K562 treated with DMSO at 1 percent for 24 hours (cell line): ENCODE data around the gene KRTAP5-4. TPM values are rescaled to one million over a fixed set of nuclear protein-coding genes. Genes with fewer than 3 reads are reported as not detected.

Experiments
- total RNA-seq: library from RNA; unstranded; fragments of 300-600 nt; gene quantifications from 2 replicates; pipeline ENCODE4 v1.2.3, GENCODE V29; 2022; ENCODE audit warnings: low read depth; ENCODE audit not compliant: insufficient read depth

Gene KRTAP5-4
- total RNA-seq = not detected in 2 replicates

GRCh38 chr11:1622086-1622485 lies at the start of gene KRTAP5-4:
KRTAP5-4 (minus strand) TSS chr11:1622138; CDS start chr11:1622093, 45 bp downstream.

GRCh38 chr11:1629326-1630185 lies 7.6 kb upstream of the KRTAP5-4 start, which contains the start of gene KRTAP5-5:
KRTAP5-5 (plus strand) TSS chr11:1629775; CDS start chr11:1629841, 66 bp downstream.

GRCh38 chr11:1608363-1608762 lies 13.6 kb downstream of the KRTAP5-4 start, which contains the start of gene KRTAP5-3:
KRTAP5-3 (minus strand) TSS chr11:1608463; CDS start chr11:1608385, 78 bp downstream.

GRCh38 chr11:1597994-1598380 lies 24.0 kb downstream of the KRTAP5-4 start, which contains the start of gene KRTAP5-2:
KRTAP5-2 (minus strand) TSS chr11:1598294; CDS start chr11:1598250, 44 bp downstream.

GRCh38 chr11:1584661-1585370 lies 37.1 kb downstream of the KRTAP5-4 start, which contains the start of gene KRTAP5-1:
KRTAP5-1 (minus strand) TSS chr11:1585283; CDS start chr11:1585249, 34 bp downstream.

GRCh38 chr11:1572197-1573076 lies 49.5 kb downstream of the KRTAP5-4 start, which contains the start of gene DUSP8:
DUSP8 (minus strand) TSS chr11:1572271; CDS start chr11:1565826, 6,445 bp downstream.

Other genes starting within 250 kb of the KRTAP5-4 start
- gene BRSK2, start 232.2 kb downstream of the KRTAP5-4 start, total RNA-seq = 0.34 TPM in 1 of 2 replicates, not detected in the other
- 37.8 and 42.5 TPM in 2 replicates for gene MOB2, start 135.4 kb downstream of the KRTAP5-4 start, total RNA-seq
- gene DUSP8, start 49.9 kb downstream of the KRTAP5-4 start, total RNA-seq = 0.51 and 0.57 TPM in 2 replicates
- gene KRTAP5-1, start 36.9 kb downstream of the KRTAP5-4 start, total RNA-seq = not detected in 2 replicates
- not detected in 2 replicates for gene KRTAP5-2, start 23.8 kb downstream of the KRTAP5-4 start, total RNA-seq
- gene KRTAP5-3, start 13.7 kb downstream of the KRTAP5-4 start, total RNA-seq = not detected in 2 replicates
- gene KRTAP5-5, start 7.6 kb upstream of the KRTAP5-4 start, total RNA-seq = not detected in 2 replicates
- not detected in 2 replicates for gene KRTAP5-6, start 75.1 kb upstream of the KRTAP5-4 start, total RNA-seq
- 0.21 and 0.44 TPM in 2 replicates for gene IFITM10, start 128.5 kb upstream of the KRTAP5-4 start, total RNA-seq
- gene CTSD, start 141.8 kb upstream of the KRTAP5-4 start, total RNA-seq = 408 and 410 TPM in 2 replicates
- not detected in 2 replicates for gene SYT8, start 212.9 kb upstream of the KRTAP5-4 start, total RNA-seq
- gene TNNI2, start 216.8 kb upstream of the KRTAP5-4 start, total RNA-seq = not detected in 2 replicates
- not detected in 2 replicates for gene LSP1, start 230.9 kb upstream of the KRTAP5-4 start, total RNA-seq